Uterus (tissue), 2 donors: Measurements from ENCODE around the gene WDPCP.

Experiments used
- CTCF ChIP-seq, 4 experiments: fragments of 200-600 bp in 2 of 4; fragments of 450-650 bp in 2 of 4; sonication (generic) in 2 of 4; IDR thresholded peaks; one replicate each; pipeline ENCODE4 v1.5.1; 2016 to 2019; ENCODE audit warnings: antibody characterized with exemption in 4 of 4, mild to moderate bottlenecking in 2 of 4, moderate library complexity in 1 of 4
- POLR2A ChIP-seq, 2 donors: fragments of 450-650 bp; IDR thresholded peaks; one replicate each; pipeline ENCODE4 v1.6.1; 2016; ENCODE audit warnings: antibody characterized with exemption in 2 of 2, mild to moderate bottlenecking in 1 of 2, moderate library complexity in 1 of 2

- TF ChIP-seq CTCF (IDR thresholded peaks at IDR 0.05) = no peak
- no peak for TF ChIP-seq POLR2A (IDR thresholded peaks at IDR 0.05)
These were observed 516.6 kb downstream of the WDPCP start for GRCh38 chr2:63071664-63072063.
